HG03558 (cell line): Measurements from ENCODE around the gene ST7L.
"Not testable (repeated sequence)": the region's sequence is repeated elsewhere in the genome, so short reads cannot be mapped to it uniquely, and the experiment has no call there.

Experiments used
- ATAC-seq: cut with Tn5 transposase; IDR thresholded peaks from one replicate; pipeline ENCODE4 v1.9.1; 2021; ENCODE audit warnings: moderate number of reproducible peaks; ENCODE audit not compliant: unreplicated experiment; ENCODE audit errors: extremely low read depth

Gene ST7L

DNA sequence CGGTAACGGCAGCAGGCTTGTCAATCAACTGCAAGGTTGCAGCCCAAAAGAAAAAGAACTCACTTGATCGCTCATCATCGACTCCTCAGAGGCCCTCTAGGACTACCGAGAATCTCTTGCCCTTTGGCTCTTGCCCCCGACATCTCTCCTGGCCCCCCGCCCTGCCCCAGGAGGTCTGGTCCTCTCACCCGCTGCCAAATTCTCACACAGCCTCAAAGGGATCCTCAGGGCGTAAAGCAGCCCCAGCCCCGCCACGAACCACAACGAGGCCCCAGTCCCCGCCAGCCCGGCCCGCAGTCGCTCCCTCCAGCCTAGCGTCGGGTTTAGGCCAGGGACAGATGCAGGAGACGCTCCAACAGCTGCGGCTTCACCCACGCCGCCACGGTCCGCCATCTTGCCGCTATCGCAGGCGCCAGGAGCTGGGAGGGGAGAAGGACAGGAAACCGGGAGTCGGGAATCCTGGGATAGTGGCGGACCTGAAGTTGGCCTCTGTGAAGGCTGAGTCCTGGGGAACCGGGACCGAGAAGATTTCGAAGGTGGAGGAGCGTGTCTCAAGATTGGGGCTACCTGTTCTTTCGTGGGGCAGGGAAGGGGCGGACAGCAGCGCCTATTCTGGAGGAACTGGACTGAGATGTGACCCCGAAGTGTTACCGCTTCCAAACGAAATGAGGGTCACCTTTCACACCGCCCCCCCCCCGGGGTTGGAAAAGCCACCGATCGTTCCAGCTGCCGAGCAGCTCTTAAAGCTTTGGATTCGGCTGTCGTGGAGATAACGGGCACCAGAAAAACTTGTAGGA lies at the start of gene ST7L:
TSS of gene ST7L (minus strand) at position 421 of the 797 bp plus-strand sequence. CDS start at position 393, 28 bp downstream.
- no peak for ATAC-seq

DNA sequence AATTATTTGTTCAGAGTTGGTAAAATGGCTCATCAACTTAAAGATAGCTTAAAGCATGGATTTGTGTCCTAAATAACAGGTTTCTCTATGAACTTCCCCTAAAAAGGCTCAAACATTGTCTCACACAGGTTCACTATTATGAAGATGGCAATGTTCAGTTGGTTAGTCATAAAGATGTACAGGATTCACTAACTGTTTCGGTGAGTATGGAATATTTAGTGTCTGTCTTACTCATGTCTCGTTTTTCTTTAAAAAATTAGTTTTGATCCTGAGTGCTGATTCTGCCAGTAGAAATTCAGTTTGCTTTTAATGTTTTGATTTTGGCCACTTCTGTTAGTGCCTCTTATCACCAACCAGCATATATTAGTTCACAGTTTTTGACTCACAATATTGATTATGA lies 48.0 kb upstream of the ST7L start:
- ATAC-seq, result no peak

DNA sequence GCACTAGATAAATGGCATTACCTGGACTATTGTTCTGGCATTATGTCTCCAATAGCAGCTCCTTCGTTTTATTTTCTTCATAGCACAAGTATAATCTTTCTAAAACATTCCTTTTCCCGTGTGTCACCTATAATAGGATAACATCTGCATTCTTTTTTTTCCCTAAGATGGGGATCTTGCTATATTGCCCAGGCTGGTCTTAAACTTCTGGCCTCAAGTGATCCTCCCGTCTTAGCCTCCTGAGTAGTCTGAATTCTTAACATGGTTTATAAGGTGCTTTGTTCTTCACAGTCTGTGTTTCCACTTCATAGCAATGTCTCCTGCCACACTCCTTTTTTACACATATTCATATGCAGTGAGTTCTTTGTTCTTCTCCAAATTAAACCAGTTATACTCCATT lies 46.9 kb upstream of the ST7L start:
- ATAC-seq, result no peak

DNA sequence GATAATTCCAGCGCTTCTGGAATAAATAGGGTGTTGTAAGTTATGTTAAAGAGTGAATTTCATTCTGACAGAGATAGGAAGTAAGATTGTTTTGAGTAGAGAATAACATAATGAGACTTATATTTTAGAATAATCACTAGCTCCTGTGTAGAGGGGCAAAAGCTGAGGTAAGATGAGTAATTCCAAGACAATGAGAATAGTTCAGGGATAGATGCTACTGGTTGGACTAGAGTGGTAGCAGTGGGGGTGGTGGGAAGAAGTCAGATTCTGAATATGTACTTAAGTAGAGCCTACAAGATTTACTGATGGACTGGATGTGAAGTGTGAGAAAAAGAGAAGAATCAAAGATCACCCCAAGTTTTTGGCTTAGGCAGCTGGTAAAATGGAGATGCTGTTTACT lies 32.3 kb upstream of the ST7L start:
- ATAC-seq, result no peak

DNA sequence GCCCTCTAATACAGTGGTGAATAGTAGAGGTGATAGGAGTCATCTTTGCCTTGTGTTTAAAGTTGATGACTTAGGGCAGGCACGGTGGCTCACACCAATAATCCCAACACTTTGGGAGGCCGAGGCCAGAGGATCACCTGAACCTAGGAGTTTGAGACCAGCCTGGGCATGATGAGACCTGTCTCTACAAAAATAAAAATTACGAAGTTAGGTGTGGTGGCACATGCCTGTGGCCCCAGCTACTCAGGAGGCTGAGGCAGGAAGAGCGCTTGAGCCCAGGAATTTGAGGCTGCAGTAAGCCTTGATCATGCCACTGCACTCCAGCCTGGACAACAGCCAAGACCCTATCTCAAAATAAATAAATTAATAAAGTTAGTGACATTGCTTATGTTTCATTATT lies 27.3 kb upstream of the ST7L start:
- ATAC-seq, result no peak

GRCh38 chr1:112643080-112643479 lies 24.1 kb upstream of the ST7L start:
- no peak for ATAC-seq

GRCh38 chr1:112640437-112640836 lies 21.5 kb upstream of the ST7L start:
- not testable (repeated sequence) for ATAC-seq

- ATAC-seq, result no peak
Observed at GRCh38 chr1:112638110-112638428, 19.1 kb upstream of the ST7L start.

- no peak for ATAC-seq
Observed at GRCh38 chr1:112637254-112638109, 18.5 kb upstream of the ST7L start.

DNA sequence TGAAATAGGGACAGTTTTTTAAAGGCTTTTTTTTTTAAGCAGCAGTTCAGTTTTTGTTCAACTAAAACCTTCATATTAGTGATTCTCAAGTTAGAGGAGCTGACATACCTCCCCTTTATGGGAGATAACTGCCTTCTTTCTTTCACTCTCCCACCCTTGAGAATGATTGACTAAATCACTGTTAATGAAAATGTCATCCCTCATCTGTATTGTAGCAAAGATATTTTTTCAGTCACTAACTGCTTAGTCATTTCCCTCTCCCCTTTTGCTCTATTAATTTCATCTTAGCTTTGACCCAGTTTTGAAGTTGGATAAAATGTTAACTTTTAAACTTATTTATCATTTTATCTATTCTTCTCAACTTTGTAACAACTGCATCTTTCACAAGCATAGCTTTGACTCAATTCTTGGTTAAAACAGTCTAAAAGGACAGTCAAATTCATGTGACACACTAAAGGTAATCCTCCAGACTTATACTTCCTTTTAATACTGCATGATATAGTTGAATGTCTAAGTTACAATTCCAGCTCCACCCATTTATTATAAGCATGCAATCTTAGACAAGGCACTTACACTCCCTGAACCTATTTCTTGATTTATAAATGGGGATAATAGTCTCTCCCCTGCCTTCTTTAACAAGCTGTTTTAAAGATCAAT lies 17.8 kb upstream of the ST7L start:
- no peak for ATAC-seq

DNA sequence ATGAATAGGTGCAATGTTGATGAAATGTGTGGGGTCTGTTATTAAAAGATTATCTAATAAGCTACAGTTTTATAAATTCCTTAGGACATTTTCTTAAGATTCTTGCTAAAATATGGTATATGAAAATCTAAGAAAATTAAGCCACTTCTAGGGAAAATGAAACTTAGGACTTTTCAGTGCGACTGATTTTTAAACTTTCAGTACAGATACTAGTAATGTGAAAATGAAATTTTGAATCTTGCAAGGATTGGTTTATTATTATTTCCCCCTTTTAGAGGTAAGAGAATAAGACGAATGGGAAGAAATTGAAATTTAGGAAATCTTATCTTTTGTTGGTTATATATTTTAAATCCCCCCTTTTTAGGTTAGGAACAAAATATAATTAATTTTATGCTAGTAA lies 17.1 kb upstream of the ST7L start:
- no peak for ATAC-seq

DNA sequence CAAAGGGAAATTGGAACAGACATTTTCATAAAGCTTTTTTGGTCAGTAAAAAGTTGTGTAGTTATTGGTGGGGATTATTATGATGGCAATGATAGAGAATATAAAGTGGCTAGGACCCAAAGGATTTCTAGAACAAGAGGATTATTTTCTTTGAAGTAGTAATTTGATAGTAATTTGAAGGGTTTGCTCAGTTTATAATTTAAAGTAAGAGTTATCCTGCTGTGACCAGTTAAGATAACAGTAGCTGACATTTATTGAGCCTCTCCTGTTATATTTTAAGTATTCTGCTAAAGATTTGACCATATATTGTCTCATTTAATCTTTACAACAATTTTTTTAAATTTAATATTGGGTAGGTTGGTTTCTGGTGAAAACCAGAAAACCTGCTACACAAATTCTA lies 15.4 kb upstream of the ST7L start:
- ATAC-seq, result no peak

DNA sequence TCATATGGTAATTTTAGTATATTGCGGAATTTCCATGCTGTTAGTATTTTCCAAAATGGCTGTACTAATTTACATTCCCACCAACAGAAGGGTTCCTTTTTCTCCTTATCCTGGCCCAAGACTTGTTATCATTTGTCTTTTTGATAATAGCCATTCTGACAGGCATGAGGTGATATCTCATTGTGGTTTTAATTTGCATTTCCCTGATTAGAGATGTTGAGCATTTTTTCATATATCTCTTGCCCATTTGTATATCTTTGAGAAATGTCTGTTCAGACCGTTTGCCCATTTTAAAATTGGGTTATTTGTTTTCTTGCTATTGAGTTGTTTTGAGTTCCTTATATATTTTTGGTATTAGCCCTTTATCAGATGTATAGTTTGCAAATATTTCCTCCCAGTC lies 14.7 kb upstream of the ST7L start:
- ATAC-seq, result no peak

- no peak for ATAC-seq
Observed at GRCh38 chr1:112629256-112629655, 10.3 kb upstream of the ST7L start.

- no peak for ATAC-seq
Observed at GRCh38 chr1:112628516-112628915, 9.6 kb upstream of the ST7L start.

- no peak for ATAC-seq
Observed at GRCh38 chr1:112626887-112627286, 7.9 kb upstream of the ST7L start.

- ATAC-seq, result no peak
Observed at GRCh38 chr1:112626193-112626592, 7.3 kb upstream of the ST7L start.

- ATAC-seq, result no peak
Observed at GRCh38 chr1:112625696-112626095, 6.8 kb upstream of the ST7L start.

- ATAC-seq, result not testable (repeated sequence)
Observed at GRCh38 chr1:112624493-112624892, 5.6 kb upstream of the ST7L start.

DNA sequence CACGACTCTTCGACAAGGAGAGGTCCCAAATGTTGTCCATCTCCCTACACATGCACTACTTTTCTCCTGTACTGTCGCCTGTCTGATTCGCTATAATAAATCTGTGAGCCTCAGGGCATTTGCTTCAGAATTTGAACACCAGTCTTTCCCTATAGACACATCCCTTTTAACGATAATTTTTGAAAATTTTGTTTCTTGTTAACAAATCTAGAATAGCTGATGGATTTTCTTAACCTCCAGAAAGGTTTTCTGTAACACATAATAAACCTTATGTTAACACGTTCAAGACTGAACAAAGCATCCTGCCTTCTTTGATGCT lies 1.4 kb upstream of the ST7L start:
- ATAC-seq, result no peak
